LoVo (cell line): Measurements from ENCODE around the gene GHR.

Experiments used
- DNase-seq: peaks from one replicate; pipeline ENCODE4 v3.0.0-alpha.2; 2016; ENCODE audit warnings: low spot score

Gene GHR

GRCh38 chr5:42423285-42424165 lies at the start of gene GHR:
Gene GHR, plus strand, starts transcription at chr5:42423439. Its CDS starts 142,436 bp downstream, at chr5:42565875.
- DNase-seq: peak; percentile 90

GRCh38 chr5:42374679-42375273 lies 48.5 kb upstream of the GHR start:
- DNase-seq: no peak

- DNase-seq: no peak
These were observed 45.7 kb upstream of the GHR start for GRCh38 chr5:42377496-42377895.

DNA sequence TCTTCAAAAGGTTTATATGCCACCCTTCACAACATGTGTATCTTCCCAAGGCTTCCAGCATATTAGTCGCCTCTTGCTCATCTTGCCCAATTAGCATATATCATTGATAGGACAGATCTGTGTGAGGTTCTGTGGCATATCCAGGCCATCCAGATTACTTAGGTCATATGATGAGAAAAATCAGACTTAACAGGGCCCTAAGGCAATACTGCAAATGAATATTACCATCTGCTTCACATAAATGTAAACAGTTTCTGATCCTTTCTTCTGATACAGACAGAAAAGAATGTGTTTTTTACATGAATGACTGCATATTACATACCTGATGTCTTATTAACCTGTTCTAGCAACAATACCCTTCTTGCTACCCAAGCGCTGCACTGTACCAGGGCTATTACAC lies 41.3 kb upstream of the GHR start:
- no peak for DNase-seq

DNA sequence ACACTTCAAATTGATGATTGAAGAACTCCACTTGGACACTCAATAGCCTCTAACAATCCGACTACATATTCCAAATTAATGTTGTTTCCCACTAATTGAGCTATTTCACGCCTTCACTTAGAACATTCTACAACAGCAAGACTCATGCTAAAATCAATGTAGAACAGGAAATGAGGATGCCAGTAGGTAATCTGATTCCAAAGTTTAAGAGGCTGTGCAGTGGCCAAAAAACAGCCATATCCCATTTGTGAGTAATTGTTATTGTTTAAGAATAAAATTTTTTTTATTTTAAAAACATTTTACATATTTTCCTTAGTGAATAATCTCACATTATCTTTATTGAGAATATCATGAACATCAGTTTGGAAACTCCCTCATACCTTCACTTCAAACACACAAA lies 35.7 kb upstream of the GHR start:
- DNase-seq: no peak

DNA sequence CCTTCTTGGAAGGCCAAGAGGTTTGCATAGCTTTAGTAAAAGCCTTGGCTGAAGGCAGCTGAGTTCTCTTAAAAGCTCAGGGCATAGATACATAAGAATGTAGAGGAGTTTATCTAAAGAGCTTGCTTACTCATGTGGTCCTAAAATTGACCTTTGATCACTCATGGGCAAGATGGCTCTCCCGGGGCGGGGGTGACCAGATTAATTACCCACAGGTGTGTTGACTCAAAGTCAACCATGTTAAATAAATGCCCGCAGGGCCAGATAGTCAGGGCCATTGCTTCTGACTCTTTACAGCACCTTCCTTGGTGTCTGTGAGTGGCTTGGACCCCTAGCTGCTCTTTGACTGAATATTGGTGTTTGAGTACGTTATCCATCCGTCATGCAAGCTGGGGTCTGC lies 33.1 kb upstream of the GHR start:
- DNase-seq: peak; percentile 32

GRCh38 chr5:42392917-42393316 lies 30.3 kb upstream of the GHR start:
- DNase-seq: no peak

DNA sequence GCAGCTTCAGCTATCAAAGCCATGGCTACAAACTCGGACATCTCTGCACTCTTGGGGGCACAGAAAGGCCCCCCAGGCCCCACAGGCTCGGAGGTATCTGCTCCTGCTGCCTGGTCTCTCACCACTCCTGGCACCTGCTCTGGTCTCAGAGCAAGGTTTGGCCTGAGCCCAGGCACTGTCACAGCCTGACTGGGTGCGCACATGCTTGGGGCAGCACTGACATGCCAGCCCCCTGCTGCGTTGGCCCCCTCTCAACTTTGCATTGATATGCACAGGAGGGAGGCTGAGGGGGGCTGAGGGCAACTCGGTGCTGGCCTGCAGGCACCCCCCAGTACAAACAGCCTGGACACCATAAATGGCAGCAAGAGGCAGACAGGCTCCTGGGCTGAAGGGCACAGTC lies 27.1 kb upstream of the GHR start:
- DNase-seq: no peak

GRCh38 chr5:42397267-42397666 lies 26.0 kb upstream of the GHR start:
- no peak for DNase-seq

DNA sequence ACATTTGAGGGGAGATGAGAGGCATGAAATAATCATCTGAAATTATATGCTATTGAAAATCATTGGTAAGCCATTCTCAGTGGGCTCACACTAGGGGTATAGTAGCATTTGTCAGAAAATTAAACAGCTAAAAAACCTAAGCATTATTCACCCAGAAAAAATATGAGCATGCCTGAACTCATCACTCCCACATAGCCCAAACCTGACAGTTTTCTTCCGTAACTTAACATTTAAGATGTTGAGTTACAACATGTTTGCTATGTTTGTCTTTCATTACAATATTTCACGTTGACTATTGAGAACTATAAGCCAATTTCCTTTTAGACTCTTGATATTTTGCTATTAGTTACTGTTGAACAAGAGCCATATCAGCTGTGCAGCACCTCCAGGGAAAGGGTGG lies 23.5 kb upstream of the GHR start:
- DNase-seq: no peak

DNA sequence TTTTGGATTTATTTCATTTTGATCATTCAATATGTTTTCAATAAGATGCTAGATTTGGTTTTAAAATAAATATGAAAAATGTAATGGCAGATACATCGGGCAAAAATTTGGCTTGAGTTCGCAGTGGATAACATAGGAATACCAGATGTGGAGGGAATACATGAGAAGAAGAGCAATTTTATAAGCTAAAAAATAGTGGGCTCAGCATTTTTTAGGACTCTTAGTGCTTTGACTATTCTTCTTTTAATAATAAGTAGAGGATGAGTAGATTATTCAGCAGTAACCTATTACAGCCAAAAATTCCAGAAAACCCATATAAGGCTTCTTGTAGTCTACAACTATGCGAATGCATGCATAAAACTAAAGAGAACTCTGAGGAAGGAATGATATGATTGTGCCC lies 22.8 kb upstream of the GHR start:
- no peak for DNase-seq

DNA sequence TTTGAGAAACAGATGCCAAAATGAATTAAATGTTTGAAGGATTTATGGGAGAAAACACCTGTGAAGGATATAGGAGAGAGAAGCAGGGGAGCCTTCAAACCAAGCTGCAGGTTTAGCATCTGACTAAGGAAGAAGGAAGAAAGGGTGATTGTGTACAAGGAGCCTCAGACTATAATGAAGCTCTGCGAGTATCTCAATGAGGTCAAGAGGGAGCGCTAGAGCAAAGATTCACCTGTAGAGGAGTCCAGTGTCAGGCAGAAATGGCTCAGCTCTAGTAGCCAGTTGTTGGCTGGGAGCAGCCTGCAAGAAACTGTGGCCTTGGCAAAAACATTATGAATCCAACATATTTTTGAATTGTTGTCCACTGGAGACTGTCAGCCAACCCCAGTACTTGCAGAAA lies 20.0 kb upstream of the GHR start:
- DNase-seq: no peak

- DNase-seq: no peak
These were observed 18.9 kb upstream of the GHR start for GRCh38 chr5:42404366-42404765.

DNA sequence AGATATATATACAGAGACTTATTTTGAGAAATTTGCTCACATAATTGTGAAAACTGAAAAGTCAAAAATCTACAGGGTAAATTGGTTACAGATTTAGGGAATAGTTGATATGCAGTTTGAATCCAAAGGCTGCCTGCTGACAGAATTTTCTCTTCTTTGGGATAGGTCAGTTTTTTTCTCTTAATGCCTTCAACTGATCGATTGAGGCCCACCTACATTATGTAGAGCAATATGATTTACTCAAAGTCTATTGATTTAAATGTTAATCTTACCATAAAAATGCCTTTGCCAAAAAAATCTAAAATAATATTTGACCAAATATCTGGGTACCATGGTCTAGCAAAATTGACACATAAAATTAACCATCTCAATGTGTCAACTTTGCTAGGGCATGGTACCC lies 3.9 kb upstream of the GHR start:
- no peak for DNase-seq

DNA sequence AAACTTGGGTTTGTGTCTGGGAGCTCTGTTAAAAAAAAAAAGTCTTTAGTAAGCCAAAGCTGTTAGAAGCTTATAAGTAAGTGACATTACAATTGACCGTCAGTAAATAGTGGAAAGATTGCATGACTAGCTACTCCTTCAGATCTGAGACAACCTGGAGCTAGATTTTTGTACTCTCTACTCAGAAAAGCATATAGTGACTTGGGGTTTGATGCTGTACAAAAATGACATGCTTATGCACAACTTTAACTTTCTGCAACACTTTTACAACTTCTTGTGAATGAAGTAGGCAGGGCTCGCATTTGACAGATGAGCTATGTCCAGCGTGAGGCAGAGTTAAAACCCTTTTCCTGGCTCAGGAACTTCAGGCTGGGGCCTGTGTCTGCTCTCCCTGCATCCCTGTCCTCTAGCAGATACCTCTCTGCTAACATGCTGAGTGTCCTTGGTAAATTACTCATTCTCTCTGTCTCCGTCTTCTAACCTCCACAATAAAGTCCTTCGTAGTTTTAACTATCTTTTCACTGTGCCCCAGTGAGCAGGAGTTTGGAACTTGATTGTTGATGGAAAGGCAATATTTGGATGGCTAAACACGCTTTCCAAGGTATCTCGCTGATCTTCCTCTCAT lies 471 bp upstream of the GHR start:
- DNase-seq: no peak

DNA sequence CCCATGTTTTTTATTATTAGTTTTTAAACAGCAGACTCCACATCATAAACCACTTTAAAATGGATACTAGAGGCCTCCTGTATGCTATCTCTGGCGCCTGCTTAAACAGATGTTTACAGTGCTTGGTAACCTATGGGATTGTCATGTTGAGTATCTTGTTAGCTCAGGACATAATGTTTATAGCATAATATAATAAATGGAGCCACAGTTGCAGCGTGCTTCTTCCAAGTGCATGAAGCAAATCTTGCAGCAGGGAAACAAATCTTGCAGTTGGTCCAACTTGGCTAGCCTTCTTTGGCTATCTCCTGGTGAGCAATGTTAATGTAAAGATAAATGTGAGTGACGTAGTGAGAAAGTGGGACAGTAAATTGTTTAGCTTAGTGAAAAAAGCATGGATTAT lies 2.8 kb downstream of the GHR start:
- DNase-seq: no peak

DNA sequence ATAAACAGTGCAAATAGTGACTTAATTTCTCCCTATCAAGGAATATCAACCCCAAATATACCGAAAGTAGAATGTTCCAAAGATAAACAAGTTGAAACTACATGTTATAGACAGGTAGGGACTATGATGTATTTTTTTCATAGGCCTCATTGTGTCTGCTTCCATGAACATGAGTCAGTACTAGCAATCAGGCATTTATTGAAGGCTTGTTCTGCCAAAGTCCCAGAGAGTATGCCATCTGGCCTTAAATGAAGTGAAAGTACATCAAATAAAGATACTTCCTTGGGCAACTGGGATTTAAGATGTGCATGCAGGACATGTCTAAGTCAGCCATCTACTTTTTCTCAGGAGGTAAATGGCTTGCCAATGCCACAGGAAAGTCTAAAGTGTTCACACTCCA lies 6.5 kb downstream of the GHR start:
- no peak for DNase-seq

DNA sequence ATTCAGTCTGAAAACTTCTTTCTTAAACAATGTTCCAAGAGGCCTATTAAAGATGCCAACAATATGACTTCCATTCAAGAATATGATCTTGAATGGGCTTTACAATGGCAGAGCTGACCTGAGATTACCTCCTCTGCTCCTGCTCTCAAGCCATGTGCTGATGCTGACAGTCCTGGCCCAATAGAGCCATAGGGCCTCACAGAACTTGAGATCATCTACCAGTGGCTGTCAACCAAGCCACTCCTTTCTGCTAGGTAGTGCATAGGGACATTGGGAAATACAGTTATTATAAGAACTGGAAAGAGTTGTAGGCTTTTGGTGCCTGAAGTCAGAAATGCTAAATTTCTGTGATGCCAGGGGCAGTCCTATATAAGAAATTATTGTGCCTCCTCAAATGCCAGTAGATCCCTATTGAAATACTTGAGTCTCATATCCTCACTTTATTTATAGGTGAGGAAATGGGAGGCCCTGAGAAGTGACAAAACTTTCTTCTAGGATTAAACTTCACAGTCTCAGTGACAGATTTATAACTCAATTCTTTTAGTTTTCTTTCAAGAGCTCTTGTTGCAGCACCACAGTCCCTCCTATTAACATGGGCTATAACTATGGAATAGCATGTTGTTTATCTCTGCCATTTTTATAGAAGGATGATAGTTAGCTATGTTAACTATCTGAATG lies 10.9 kb downstream of the GHR start:
- DNase-seq: no peak

- no peak for DNase-seq
These were observed 12.8 kb downstream of the GHR start for GRCh38 chr5:42436051-42436450.

- DNase-seq: no peak
These were observed 31.2 kb downstream of the GHR start for GRCh38 chr5:42454216-42454995.

- no peak for DNase-seq
These were observed 37.8 kb downstream of the GHR start for GRCh38 chr5:42461033-42461432.

- DNase-seq: no peak
These were observed 38.3 kb downstream of the GHR start for GRCh38 chr5:42461507-42461906.
